K562 (cell line): ENCODE measurements around the gene VENTX. TPM values are rescaled to one million over a fixed set of nuclear protein-coding genes. Genes with fewer than 3 reads are reported as not detected.

Experiments used
- CBFB ChIP-seq: sonication (generic); formaldehyde crosslinking; IDR thresholded peaks from 2 replicates; pipeline ENCODE4 v1.4.0; 2020; ENCODE audit warnings: mild to moderate bottlenecking, missing genetic modification reagents
- CBX1 ChIP-seq: sonication (generic); IDR thresholded peaks from 2 replicates; pipeline ENCODE4 v1.6.1; 2016; ENCODE audit warnings: antibody characterized with exemption, low read depth, mild to moderate bottlenecking
- CREB1 ChIP-seq, 2 experiments: sonication (generic) in 1 of 2; formaldehyde crosslinking in 1 of 2; IDR thresholded peaks; 2 replicates each; pipeline versions ENCODE4 v1.6.1 to v1.8.0; 2012 to 2022; ENCODE audit warnings: inconsistent platforms in 1 of 2, mild to moderate bottlenecking in 1 of 2, missing genetic modification reagents in 1 of 2, moderate library complexity in 1 of 2
- ETS1 ChIP-seq: conservative IDR thresholded peaks from 2 replicates; pipeline ENCODE4 v1.6.1; 2011; ENCODE audit warnings: low read depth, mild to moderate bottlenecking, low read length; ENCODE audit not compliant: control insufficient read depth
- HBP1 ChIP-seq: fragments of 450-650 bp; formaldehyde crosslinking; IDR thresholded peaks from 2 replicates; pipeline ENCODE4 v1.4.0; 2022; ENCODE audit warnings: missing genetic modification characterization
- MGA ChIP-seq: fragments of 450-650 bp; IDR thresholded peaks from 2 replicates; pipeline ENCODE4 v1.6.1; 2016; ENCODE audit warnings: mild to moderate bottlenecking, moderate library complexity
- OTX1 ChIP-seq: fragments of 450-650 bp; formaldehyde crosslinking; IDR thresholded peaks from 2 replicates; pipeline ENCODE4 v1.4.0; 2022; ENCODE audit warnings: mild to moderate bottlenecking
- RBM34 ChIP-seq: fragments of 200-400 bp; formaldehyde crosslinking; IDR thresholded peaks from 2 replicates; pipeline ENCODE4 v1.6.1; 2018; ENCODE audit warnings: low read length, borderline replicate concordance; ENCODE audit not compliant: insufficient read depth
- SUPT5H ChIP-seq: fragments of 450-650 bp; IDR thresholded peaks from 2 replicates; pipeline ENCODE4 v1.6.1; 2016
- TAL1 ChIP-seq: fragments of 450-650 bp; IDR thresholded peaks from 2 replicates; pipeline ENCODE4 v1.6.1; 2016; ENCODE audit warnings: mild to moderate bottlenecking
- ZFX ChIP-seq: sonication (generic); formaldehyde crosslinking; IDR thresholded peaks from 2 replicates; pipeline ENCODE4 v1.8.0; 2022; ENCODE audit warnings: mild to moderate bottlenecking, missing genetic modification reagents, moderate library complexity
- ZKSCAN1 ChIP-seq: fragments of 150-350 bp; IDR thresholded peaks from 2 replicates; pipeline ENCODE4 v1.6.1; 2016; ENCODE audit warnings: low read depth, low read length
- ZNF146 ChIP-seq: IDR thresholded peaks from one replicate; pipeline ENCODE4 v1.6.1; 2018; ENCODE audit warnings: missing compliant biosample characterization; ENCODE audit not compliant: unreplicated experiment
- polyA plus RNA-seq, 8 experiments: library from polyadenylated mRNA; depleted of rRNA in 4 of 8; stranded (reverse) in 5 of 8; unstranded in 3 of 8; fragments of >200 nt; fragmentation: Nextera tagmentation in 2 of 8; fragmentation: Illumina TruSeq in 1 of 8; extraction: Ambion mirVana in 2 of 8; extraction: Trizol in 1 of 8; gene quantifications; 2 replicates each; pipeline versions ENCODE4 v1.2.1 to v1.2.3, GENCODE V29; 2011 to 2014; ENCODE audit warnings: inconsistent platforms in 1 of 8, missing spikeins in 1 of 8
- total RNA-seq, 7 experiments: library from RNA; depleted of rRNA in 6 of 7; stranded (reverse); fragments of >200 nt in 6 of 7; fragmentation: Illumina TruSeq in 2 of 7; extraction: Trizol in 2 of 7; gene quantifications; 2 replicates each; pipeline versions ENCODE4 v1.2.1 to v1.2.3, GENCODE V29; 2011 to 2021; ENCODE audit warnings: low replicate concordance in 1 of 7

VENTX gene
- total and polyA plus RNA-seq, 9 of the 15 experiments (the other 6 are each of a cell fraction or from before 2014, with no cell fraction given) = 0.07 to 0.70 (median 0.20) TPM; not detected in 1

GRCh38 chr10:133278577-133279265 lies 41.1 kb downstream of the VENTX start (continued):
- peak; percentile 49; the same call in 1 of the 2 replicates for TF ChIP-seq TAL1
- TF ChIP-seq ZFX (CRISPR knock-in tag) = peak; percentile 34; the same call in 1 of the 2 replicates
- TF ChIP-seq OTX1 = peak; percentile 28; the same call in 1 of the 2 replicates
- 0 out of 2 replicates have a peak, but pooled peaks have one; percentile 42 for TF ChIP-seq ETS1
- TF ChIP-seq ZKSCAN1 = 0 out of 2 replicates have a peak, but pooled peaks have one; percentile 11
- 0 out of 2 replicates have a peak, but pooled peaks have one; percentile 35 for TF ChIP-seq CREB1 (IDR thresholded peaks at IDR 0.05)
- no peak for TF ChIP-seq CREB1 (CRISPR knock-in tag; IDR thresholded peaks at IDR 0.05)
- TF ChIP-seq MGA = peak; percentile 86
- TF ChIP-seq SUPT5H = no peak; the same call in 1 of the 2 replicates
- TF ChIP-seq HBP1 = no peak
- TF ChIP-seq CBX1 = 0 out of 2 replicates have a peak, but pooled peaks have one; percentile 36
- no peak for TF ChIP-seq ZNF146 (CRISPR knock-in tag)
- TF ChIP-seq CBFB (CRISPR knock-in tag) = peak; percentile 40; the same call in 1 of the 2 replicates
- no peak for TF ChIP-seq RBM34
